ENCODE results near the gene RASL12. TPM values are rescaled to one million over a fixed set of nuclear protein-coding genes. Genes with fewer than 3 reads are reported as not detected.
A peak's percentile ranks its signal among the peaks of the same experiment; 100 is the strongest.

Gene RASL12
- total RNA-seq, 1 donor from 2014 or later: 0.69 TPM

DNA sequence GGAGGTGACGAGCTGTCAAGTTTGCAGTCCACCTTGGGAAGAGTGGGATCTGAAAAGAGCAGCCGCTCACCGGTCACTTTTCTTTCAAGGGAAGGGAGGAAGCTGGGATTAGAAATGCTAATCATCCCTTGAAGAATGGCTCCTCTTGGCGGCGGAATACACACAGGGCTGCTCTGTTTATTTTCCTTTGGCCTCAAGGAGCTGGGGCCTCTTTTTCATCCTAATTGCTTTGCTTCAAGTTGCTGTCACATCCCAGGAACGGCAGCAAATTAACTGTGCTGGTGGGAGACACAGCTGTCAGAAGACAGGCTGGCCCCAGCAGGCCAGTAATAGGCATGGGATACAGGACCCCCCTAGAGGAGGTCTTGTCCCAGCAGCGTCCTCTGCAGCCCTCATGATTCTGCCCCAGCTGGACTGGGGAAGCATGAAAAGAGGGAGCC lies 15.5 kb upstream of the RASL12 start:
- Mint-ChIP-seq H3K27ac (ENCODE audit: unreplicated experiment) (no peak overlapping the region), H3K9me3 (ENCODE audit: unreplicated experiment) (no peaks in the 10 kb centered on the region), H3K27me3 (ENCODE audit: unreplicated experiment) (peaks cover 15% of the 10 kb centered on the region), H3K4me3 (ENCODE audit: unreplicated experiment) (no peak overlapping the region), H3K4me1 (ENCODE audit: unreplicated experiment) (peaks cover 27% of the 10 kb centered on the region), H3K36me3 (ENCODE audit: low read depth, unreplicated experiment) (peaks cover 4% of the 10 kb centered on the region)
- no peak for TF ChIP-seq CTCF (IDR thresholded peaks at IDR 0.05; ENCODE audit: unreplicated experiment)
- DNase-seq (ENCODE audit: low spot score): no peak

- no peaks in the 10 kb centered on the region for H3K9me3 Mint-ChIP-seq (ENCODE audit: unreplicated experiment)
- TF ChIP-seq CTCF (IDR thresholded peaks at IDR 0.05; ENCODE audit: unreplicated experiment): no peak
- peaks cover 6% of the 10 kb centered on the region for H3K36me3 Mint-ChIP-seq (ENCODE audit: low read depth, unreplicated experiment)
- DNase-seq (ENCODE audit: low spot score): no peak
- peaks cover 18% of the 10 kb centered on the region for H3K27me3 Mint-ChIP-seq (ENCODE audit: unreplicated experiment)
- peak overlapping the region; percentile 3 for H3K4me3 Mint-ChIP-seq (ENCODE audit: unreplicated experiment)
- no peak overlapping the region for H3K27ac Mint-ChIP-seq (ENCODE audit: unreplicated experiment)
- H3K4me1 Mint-ChIP-seq (ENCODE audit: unreplicated experiment): peaks cover 31% of the 10 kb centered on the region
Measured at GRCh38 chr15:65082303-65082953, 14.6 kb upstream of the RASL12 start.

DNA sequence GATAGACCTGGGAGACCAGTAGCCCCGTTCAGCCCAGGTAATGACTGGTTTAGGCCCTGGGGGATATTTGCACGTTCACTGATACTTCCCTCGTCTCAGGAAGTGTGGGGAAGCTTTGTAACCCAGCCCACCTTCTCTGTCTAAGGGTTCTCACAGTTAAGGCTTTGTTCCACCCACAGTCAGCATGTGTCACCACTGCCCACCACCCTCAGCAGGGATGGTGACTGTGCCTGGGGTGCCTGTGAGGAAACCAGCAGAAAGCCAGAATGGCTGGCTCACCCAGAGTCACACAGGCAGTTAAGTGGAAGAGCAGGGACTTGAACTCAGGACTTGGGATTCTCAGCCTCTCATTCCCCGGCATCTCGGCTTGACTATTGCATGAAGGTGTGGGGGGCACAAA lies 14.0 kb upstream of the RASL12 start:
- TF ChIP-seq CTCF (IDR thresholded peaks at IDR 0.05; ENCODE audit: unreplicated experiment): no peak
- H3K27ac Mint-ChIP-seq (ENCODE audit: unreplicated experiment): no peak overlapping the region
- H3K27me3 Mint-ChIP-seq (ENCODE audit: unreplicated experiment): peaks cover 18% of the 10 kb centered on the region
- H3K9me3 Mint-ChIP-seq (ENCODE audit: unreplicated experiment): no peaks in the 10 kb centered on the region
- H3K36me3 Mint-ChIP-seq (ENCODE audit: low read depth, unreplicated experiment): peaks cover 6% of the 10 kb centered on the region
- H3K4me1 Mint-ChIP-seq (ENCODE audit: unreplicated experiment): peaks cover 31% of the 10 kb centered on the region
- DNase-seq (ENCODE audit: low spot score): no peak
- H3K4me3 Mint-ChIP-seq (ENCODE audit: unreplicated experiment): no peak overlapping the region

DNA sequence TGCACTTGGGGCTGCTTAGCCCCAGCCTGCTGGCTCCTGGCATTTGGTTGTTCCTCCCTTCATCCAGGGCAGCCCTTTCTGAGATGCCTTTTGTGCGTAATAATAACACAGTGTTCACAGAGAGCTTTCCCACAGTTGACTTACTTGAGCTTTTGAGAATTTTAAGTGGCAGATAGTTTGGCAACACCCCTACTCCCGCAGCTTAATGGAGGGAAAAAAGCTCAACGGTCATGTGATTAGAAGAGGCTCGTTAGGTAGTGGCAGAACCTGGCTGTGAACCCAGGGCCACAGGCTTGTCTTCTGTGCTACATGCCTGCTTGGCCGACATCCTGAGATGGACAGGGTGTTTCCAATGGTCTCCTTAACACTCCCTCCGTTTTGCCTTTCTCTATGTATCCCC lies 13.5 kb upstream of the RASL12 start:
- Mint-ChIP-seq H3K27me3 (ENCODE audit: unreplicated experiment) (peaks cover 18% of the 10 kb centered on the region), H3K4me3 (ENCODE audit: unreplicated experiment) (no peak overlapping the region), H3K36me3 (ENCODE audit: low read depth, unreplicated experiment) (peaks cover 6% of the 10 kb centered on the region), H3K27ac (ENCODE audit: unreplicated experiment) (no peak overlapping the region), H3K4me1 (ENCODE audit: unreplicated experiment) (peaks cover 31% of the 10 kb centered on the region), H3K9me3 (ENCODE audit: unreplicated experiment) (no peaks in the 10 kb centered on the region)
- DNase-seq (ENCODE audit: low spot score): no peak
- no peak for TF ChIP-seq CTCF (IDR thresholded peaks at IDR 0.05; ENCODE audit: unreplicated experiment)

DNA sequence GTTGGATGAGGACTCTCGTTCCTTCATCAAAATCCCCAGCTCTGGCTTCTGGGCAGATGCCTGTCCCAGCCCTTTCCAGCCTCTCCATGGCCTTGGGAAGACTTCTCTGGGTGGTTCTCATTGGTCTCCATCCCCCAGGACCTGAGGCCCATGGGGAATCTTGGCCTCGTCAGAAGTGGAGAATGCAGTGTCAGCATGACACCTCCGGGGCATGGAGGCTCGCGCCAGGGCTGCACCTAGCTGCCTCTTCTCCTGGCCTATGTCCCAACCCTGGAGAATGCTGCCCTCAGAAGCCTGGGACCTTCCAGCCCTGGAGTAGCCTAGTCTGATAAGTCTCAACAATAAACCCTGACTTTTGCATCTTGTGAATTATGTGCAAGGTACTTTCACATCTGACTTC lies 11.8 kb upstream of the RASL12 start:
- peaks cover 6% of the 10 kb centered on the region for H3K36me3 Mint-ChIP-seq (ENCODE audit: low read depth, unreplicated experiment)

More for the DNA sequence above, 11.8 kb upstream of the RASL12 start:
- Mint-ChIP-seq H3K4me1 (ENCODE audit: unreplicated experiment) (peaks cover 31% of the 10 kb centered on the region), H3K27me3 (ENCODE audit: unreplicated experiment) (peaks cover 18% of the 10 kb centered on the region), H3K4me3 (ENCODE audit: unreplicated experiment) (no peak overlapping the region), H3K27ac (ENCODE audit: unreplicated experiment) (no peak overlapping the region), H3K9me3 (ENCODE audit: unreplicated experiment) (no peaks in the 10 kb centered on the region)
- no peak for TF ChIP-seq CTCF (IDR thresholded peaks at IDR 0.05; ENCODE audit: unreplicated experiment)
- DNase-seq (ENCODE audit: low spot score): no peak

Data from endothelial cell (in vitro differentiated cells).